Heart left ventricle (tissue), 16 donors: ENCODE measurements around the gene PRDM16. TPM values are rescaled to one million over a fixed set of nuclear protein-coding genes. Genes with fewer than 3 reads are reported as not detected.
A peak's percentile ranks its signal among the peaks of the same experiment; 100 is the strongest.

Experiments used
- ATAC-seq, 4 donors: fragments of 200-7000 bp; cut with Tn5 transposase; one replicate each; pipeline ENCODE4 v1.9.1; 2020 to 2022; ENCODE audit warnings: moderate library complexity in 4 of 4, mild to moderate bottlenecking in 3 of 4, moderate number of reproducible peaks in 1 of 4
- DNase-seq, 5 donors: peaks; one replicate each; pipeline ENCODE4 v3.0.0-alpha.2; 2020
- H3K27ac ChIP-seq, 12 donors: fragments of 200-600 bp; sonication (generic) in 4 of 12; one replicate each; pipeline versions ENCODE4 v1.5.0 to v1.8.0; 2016 to 2022; ENCODE audit warnings: mild to moderate bottlenecking in 2 of 12
- H3K27me3 ChIP-seq, 9 donors: fragments of 200-600 bp; sonication (generic) in 2 of 9; one replicate each; pipeline versions ENCODE4 v1.5.1 to v1.8.0; 2016 to 2022; ENCODE audit warnings: mild to moderate bottlenecking in 3 of 9
- H3K36me3 ChIP-seq, 9 donors: fragments of 200-600 bp; sonication (generic) in 2 of 9; one replicate each; pipeline versions ENCODE4 v1.5.0 to v1.8.0; 2018 to 2022; ENCODE audit warnings: mild to moderate bottlenecking in 2 of 9
- H3K4me1 ChIP-seq, 12 donors: fragments of 200-600 bp; sonication (generic) in 4 of 12; one replicate each; pipeline versions ENCODE4 v1.5.0 to v1.8.0; 2016 to 2022; ENCODE audit warnings: mild to moderate bottlenecking in 3 of 12
- H3K4me3 ChIP-seq, 12 donors: fragments of 200-600 bp; sonication (generic) in 4 of 12; one replicate each; pipeline versions ENCODE4 v1.5.0 to v1.8.0; 2017 to 2022; ENCODE audit warnings: mild to moderate bottlenecking in 9 of 12, moderate library complexity in 4 of 12
- H3K9me3 ChIP-seq, 12 donors: fragments of 200-600 bp; sonication (generic) in 4 of 12; one replicate each; pipeline versions ENCODE4 v1.5.0 to v1.8.0; 2016 to 2022; ENCODE audit warnings: mild to moderate bottlenecking in 1 of 12
- CTCF ChIP-seq, 12 donors: fragments of 200-600 bp; sonication (generic) in 4 of 12; IDR thresholded peaks; one replicate each; pipeline versions ENCODE4 v1.5.0 to v1.8.0; 2018 to 2022; ENCODE audit warnings: antibody characterized with exemption in 12 of 12, mild to moderate bottlenecking in 5 of 12
- POLR2A ChIP-seq, 2 donors: fragments of 450-650 bp; IDR thresholded peaks; one replicate each; pipeline ENCODE4 v1.6.1; 2017; ENCODE audit warnings: antibody characterized with exemption in 2 of 2, mild to moderate bottlenecking in 2 of 2, moderate library complexity in 2 of 2
- WGBS, 4 donors: extraction: QIAGEN DNeasy Blood & Tissue Kit in 2 of 4; methylation state at CpG; one replicate each; pipeline versions ENCODE4 v1.1.5 to v1.1.7; 2013 to 2018; 5-methylcytosine and 5-hydroxymethylcytosine counted together
- intact Hi-C, 10 donors: fragments of 100-400 bp; cut with DNase I; formaldehyde crosslinking; loops; one replicate each; pipeline versions ENCODE4 v1.11.1 to v1.14.2; 2022
- polyA plus RNA-seq, 2 donors: library from polyadenylated mRNA; stranded (reverse); fragments of 200-250 nt; gene quantifications; one replicate each; pipeline ENCODE4 v1.2.3, GENCODE V29; 2013
- total RNA-seq, 9 donors: library from RNA; depleted of rRNA in 2 of 9; stranded (reverse); fragments of >200 nt in 2 of 9; fragmentation: NEBNext Ultra II Directional in 3 of 9; extraction: Animal tissue kit (Norgen Biotek cat#: 25700) in 3 of 9; gene quantifications; one replicate each; pipeline versions ENCODE4 v1.1.0 to v1.2.4, GENCODE V29; 2016 to 2023
- donor health status: ischemic (EF 13 %, LVEDD 7.1; RV severe dilation, severe dysfunction).
- donor health status: healthy with polysubstance abuse.
- donor health status: DM: no; HTN: yes; CAD: no.
- donor health status: DM: no; HTN: no; CAD: no.
- donor health status: ischemic (EF 25% LVEDD 6.9; RV normal size, moderate dysfunction).
- donor health status: ischemic (EF 25% LVEDD 5.7; RV mildly dilated, moderate dysfunction).
- donor health status: healthy.
- donor health status: DM: yes; HTN: yes; CAD: no.
- donor health status: ischemic (EF 35%, LVEDD 5.7; RV mildly dilated, moderate dysfunction).
- donor health status: nonischemic (EF 11% LVEDD 7.7; RV severe dilation, severe dysfunction).
- donor health status: DM: yes; HTN: yes; CAD: no.
- donor health status: PGD.
- donor health status: ischemic (EF 29% LVEDD 5.4; RV normal size, mild dysfunction).
- donor health status: nonischemic (EF 23%, LVEDD 6.1; RV moderate dilation, normal function).

The PRDM16 gene
- total and polyA plus RNA-seq, 11 donors: 6.0 to 22.7 (median 14.0) TPM

DNA sequence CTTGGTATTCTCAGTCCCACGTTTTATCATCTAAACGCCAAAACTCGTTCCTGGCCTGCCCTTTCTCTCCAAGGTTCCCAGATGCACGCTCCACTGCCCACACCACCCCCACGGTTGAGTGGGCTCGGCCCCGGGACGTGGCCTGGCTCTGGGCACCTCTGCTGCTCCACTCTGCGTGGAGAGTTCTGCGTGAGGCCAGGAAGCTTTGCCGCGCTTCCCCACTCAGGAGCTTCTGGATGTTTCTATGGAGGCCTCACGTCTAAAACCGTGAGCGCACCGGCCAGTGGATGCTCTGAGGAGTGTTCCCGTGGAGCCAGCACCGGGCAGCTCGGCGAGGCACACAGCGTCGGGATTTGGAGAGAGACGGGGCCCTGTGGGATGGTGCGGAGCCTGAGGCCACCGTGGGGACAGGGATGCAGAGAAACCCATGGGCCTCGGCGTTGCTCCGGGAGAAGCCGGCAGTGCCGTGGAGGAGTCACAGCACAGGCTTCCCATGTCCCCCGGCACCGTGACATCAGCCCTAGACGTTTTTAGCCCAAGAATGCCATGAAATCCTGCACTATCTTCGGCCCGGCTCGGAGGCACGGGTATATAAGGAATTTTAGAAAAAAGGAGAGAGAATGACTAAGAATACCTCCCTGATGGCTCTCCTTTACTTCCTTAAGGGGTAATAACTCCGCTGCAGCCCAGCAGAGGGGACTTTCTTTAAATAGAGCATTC, 125.9 kb downstream of the PRDM16 start:
- Histone ChIP-seq H3K27ac (peak overlapping the region in 5 of 12 donors; percentile 17 to 76 (median 58)), H3K9me3 (no peaks in the 10 kb centered on the region), H3K4me3 (no peak overlapping the region), H3K4me1 (peaks cover 0 to 50% (median 21%) of the 10 kb centered on the region in 12 donors), H3K27me3 (no peaks in the 10 kb centered on the region), H3K36me3 (peaks cover 0 to 5% (median 0%) of the 10 kb centered on the region in 9 donors)
- no peak for ATAC-seq
- DNase-seq: no peak
- TF ChIP-seq POLR2A (IDR thresholded peaks at IDR 0.05) (no peak), CTCF (IDR thresholded peaks at IDR 0.05) (no peak)
- WGBS, 4 donors: 76 to 81% (median 80%) methylated on average over 38 of the region's 38 CpGs
- intact Hi-C loops: loop anchor here in 1 of 10 donors (5.0 kb wide), 1 partner anchor 87 kb away; no protein-coding TSS in a partner anchor

DNA sequence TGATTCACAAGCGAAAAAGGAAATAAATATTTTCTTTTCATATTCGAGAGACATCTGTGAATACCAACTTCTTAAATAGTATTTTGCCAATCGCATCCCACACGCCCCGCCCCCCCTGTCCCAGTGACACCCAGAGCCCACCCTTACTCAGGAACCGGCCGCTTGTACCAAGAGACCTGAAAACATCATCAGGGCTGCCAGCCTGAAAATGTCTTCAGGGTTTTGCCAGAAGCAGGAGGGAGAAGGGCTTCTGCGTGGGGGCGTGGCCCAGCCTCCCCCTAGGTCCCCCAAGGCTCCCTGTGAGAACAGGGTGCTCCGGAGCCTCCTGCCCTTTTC, 126.4 kb downstream of the PRDM16 start:
- WGBS, 4 donors: 69 to 75% (median 71%) methylated on average over 10 of the region's 10 CpGs
- no peak overlapping the region for H3K4me3 ChIP-seq
- DNase-seq: no peak
- no peak for ATAC-seq
- peaks cover 0 to 48% (median 21%) of the 10 kb centered on the region in 12 donors for H3K4me1 ChIP-seq
- H3K27me3 ChIP-seq: no peaks in the 10 kb centered on the region
- no peaks in the 10 kb centered on the region for H3K9me3 ChIP-seq
- H3K27ac ChIP-seq: peak overlapping the region in 9 of 12 donors; percentile 6 to 86 (median 63)
- TF ChIP-seq CTCF (IDR thresholded peaks at IDR 0.05) (no peak), POLR2A (IDR thresholded peaks at IDR 0.05) (no peak)
- intact Hi-C loops: loop anchor here in 1 of 10 donors (5.0 kb wide), 1 partner anchor 87 kb away; no protein-coding TSS in a partner anchor
- H3K36me3 ChIP-seq: peaks cover 0 to 5% (median 0%) of the 10 kb centered on the region in 9 donors

GRCh38 chr1:3195966-3196515, 127.0 kb downstream of the PRDM16 start:
- Histone ChIP-seq H3K36me3 (peaks cover 0 to 5% (median 0%) of the 10 kb centered on the region in 9 donors), H3K27ac (peak overlapping the region; percentile 6 to 86 (median 52)), H3K9me3 (no peaks in the 10 kb centered on the region), H3K4me1 (peaks cover 0 to 45% (median 21%) of the 10 kb centered on the region in 12 donors), H3K4me3 (no peak overlapping the region), H3K27me3 (no peaks in the 10 kb centered on the region)
- intact Hi-C loops: loop anchor here in 1 of 10 donors (5.0 kb wide), 1 partner anchor 86 kb away; no protein-coding TSS in a partner anchor
- DNase-seq (no peak), ATAC-seq (no peak)
- WGBS, 4 donors: 60 to 81% (median 77%) methylated on average over 5 to 10 of the region's 10 CpGs
- no peak for TF ChIP-seq POLR2A (IDR thresholded peaks at IDR 0.05)
- no peak for TF ChIP-seq CTCF (IDR thresholded peaks at IDR 0.05)

DNA sequence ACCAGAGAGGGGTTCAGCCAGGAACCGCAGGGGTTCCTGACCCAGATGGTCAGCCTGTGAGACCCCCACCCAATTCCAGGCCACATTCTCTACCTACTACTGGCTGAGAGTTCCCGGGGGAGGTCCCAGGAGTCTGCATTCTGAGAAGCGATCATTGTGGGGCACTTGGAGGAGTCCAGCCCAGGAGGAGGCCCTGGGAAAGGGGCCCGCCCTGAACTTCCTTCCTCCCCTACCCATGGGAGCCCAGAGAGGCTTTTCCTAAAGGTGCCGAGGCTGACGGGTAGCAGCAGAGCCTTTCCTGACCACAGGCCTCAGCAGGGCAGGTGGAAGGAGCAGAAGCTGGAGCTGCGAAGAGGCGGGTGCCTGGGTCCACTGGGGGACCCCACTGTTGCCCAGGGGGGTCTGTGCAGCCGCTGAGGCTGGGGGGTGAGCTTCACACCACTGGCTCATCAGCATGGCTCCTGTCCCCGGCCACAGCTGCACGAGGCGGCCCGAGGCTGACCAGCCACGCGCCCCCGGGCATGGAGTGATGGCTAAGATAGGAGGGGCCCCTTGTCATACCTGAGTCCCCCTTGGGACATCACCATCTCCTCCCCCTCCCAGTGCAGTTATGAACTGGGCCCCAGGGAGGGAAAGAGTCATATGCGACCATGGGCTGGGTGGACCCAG, 127.7 kb downstream of the PRDM16 start:
- Histone ChIP-seq H3K4me1 (peaks cover 0 to 45% (median 21%) of the 10 kb centered on the region in 12 donors), H3K4me3 (no peak overlapping the region), H3K27ac (peak overlapping the region; percentile 6 to 86 (median 52)), H3K36me3 (peaks cover 0 to 5% (median 0%) of the 10 kb centered on the region in 9 donors), H3K27me3 (no peaks in the 10 kb centered on the region), H3K9me3 (no peaks in the 10 kb centered on the region)
- intact Hi-C loops: loop anchor here in 1 of 10 donors (5.0 kb wide), 1 partner anchor 86 kb away; no protein-coding TSS in a partner anchor
- ATAC-seq (peak in 2 of 4 donors; percentile 3 to 63), DNase-seq (peak in 1 of 5 donors; percentile 50)
- 70 to 85% (median 79%) methylated on average over 5 to 17 of the region's 17 CpGs for WGBS, 4 donors
- TF ChIP-seq POLR2A (IDR thresholded peaks at IDR 0.05) (no peak), CTCF (IDR thresholded peaks at IDR 0.05) (no peak)
